CD4-positive, CD25-positive, alpha-beta regulatory T cell (primary cell): ENCODE measurements around the gene ANTXR2. TPM values are rescaled to one million over a fixed set of nuclear protein-coding genes. Genes with fewer than 3 reads are reported as not detected.

Experiments
- ATAC-seq, 2 donors: fragments of 150-1000 bp; cut with Tn5 transposase; one replicate each; pipeline ENCODE4 v1.10.0; 2021; ENCODE audit warnings: low read depth in 2 of 2, moderate number of reproducible peaks in 2 of 2, moderate library complexity in 1 of 2
- DNase-seq, 3 donors: peaks; one replicate each; pipeline versions ENCODE4 v3.0.0 to v3.0.0-alpha.2; 2012 to 2022; ENCODE audit warnings: mixed read lengths in 1 of 3
- H3K27ac ChIP-seq: one replicate; pipeline ENCODE4 v1.7.0; 2013; ENCODE audit warnings: mild to moderate bottlenecking, low read length; ENCODE audit not compliant: insufficient read depth, poor library complexity, severe bottlenecking
- H3K27me3 ChIP-seq: one replicate; pipeline ENCODE4 v1.7.0; 2013; ENCODE audit warnings: low read length; ENCODE audit not compliant: control insufficient read depth, insufficient read depth
- H3K36me3 ChIP-seq: one replicate; pipeline ENCODE4 v1.7.0; 2013; ENCODE audit warnings: mild to moderate bottlenecking, low read length, moderate library complexity; ENCODE audit not compliant: control insufficient read depth, insufficient read depth
- H3K4me1 ChIP-seq: 2 replicates; pipeline ENCODE4 v1.7.0; 2013; ENCODE audit warnings: mild to moderate bottlenecking, low read length; ENCODE audit not compliant: insufficient read depth, control insufficient read depth, poor library complexity, severe bottlenecking
- H3K4me3 ChIP-seq: one replicate; pipeline ENCODE4 v1.7.0; 2013; ENCODE audit warnings: low read depth, mild to moderate bottlenecking, low read length, moderate library complexity
- H3K9me3 ChIP-seq, 2 experiments: 1 replicate in 1 of 2; 2 replicates in 1 of 2; pipeline ENCODE4 v1.7.0; 2013; ENCODE audit warnings: low read length in 2 of 2, mild to moderate bottlenecking in 1 of 2, moderate library complexity in 1 of 2; ENCODE audit not compliant: control insufficient read depth in 2 of 2
- H3K27ac Mint-ChIP-seq, 3 donors: one replicate each; pipeline ENCODE4 v1.8.0; 2020 to 2022; ENCODE audit warnings: mild to moderate bottlenecking in 3 of 3, mixed read lengths in 3 of 3, moderate library complexity in 2 of 3
- H3K27me3 Mint-ChIP-seq: one replicate; pipeline ENCODE4 v1.8.0; 2022; ENCODE audit warnings: mild to moderate bottlenecking, mixed read lengths
- H3K36me3 Mint-ChIP-seq: one replicate; pipeline ENCODE4 v1.8.0; 2020; ENCODE audit warnings: mixed read lengths
- H3K4me1 Mint-ChIP-seq, 4 donors: one replicate each; pipeline ENCODE4 v1.8.0; 2020 to 2022; ENCODE audit warnings: mixed read lengths in 4 of 4, mild to moderate bottlenecking in 1 of 4
- H3K4me3 Mint-ChIP-seq, 4 donors: one replicate each; pipeline ENCODE4 v1.8.0; 2020 to 2022; ENCODE audit warnings: mild to moderate bottlenecking in 4 of 4, mixed read lengths in 4 of 4, moderate library complexity in 3 of 4
- H3K9me3 Mint-ChIP-seq, 7 donors: one replicate each; pipeline ENCODE4 v1.8.0; 2020 to 2022; ENCODE audit warnings: mixed read lengths in 7 of 7, mild to moderate bottlenecking in 3 of 7, moderate library complexity in 2 of 7
- polyA plus RNA-seq, 4 donors: library from polyadenylated mRNA; unstranded; fragments of 300-500 nt; fragmentation: Illumina TruSeq; gene quantifications; one replicate each; pipeline ENCODE4 v1.2.3, GENCODE V29; 2021
- total RNA-seq: library from RNA; stranded (reverse); gene quantifications from one replicate; pipeline ENCODE4 v1.2.3, GENCODE V29; 2022

Gene ANTXR2
- total and polyA plus RNA-seq, 5 donors from 2014 or later, result 66.4 to 117 (median 70.2) TPM

DNA sequence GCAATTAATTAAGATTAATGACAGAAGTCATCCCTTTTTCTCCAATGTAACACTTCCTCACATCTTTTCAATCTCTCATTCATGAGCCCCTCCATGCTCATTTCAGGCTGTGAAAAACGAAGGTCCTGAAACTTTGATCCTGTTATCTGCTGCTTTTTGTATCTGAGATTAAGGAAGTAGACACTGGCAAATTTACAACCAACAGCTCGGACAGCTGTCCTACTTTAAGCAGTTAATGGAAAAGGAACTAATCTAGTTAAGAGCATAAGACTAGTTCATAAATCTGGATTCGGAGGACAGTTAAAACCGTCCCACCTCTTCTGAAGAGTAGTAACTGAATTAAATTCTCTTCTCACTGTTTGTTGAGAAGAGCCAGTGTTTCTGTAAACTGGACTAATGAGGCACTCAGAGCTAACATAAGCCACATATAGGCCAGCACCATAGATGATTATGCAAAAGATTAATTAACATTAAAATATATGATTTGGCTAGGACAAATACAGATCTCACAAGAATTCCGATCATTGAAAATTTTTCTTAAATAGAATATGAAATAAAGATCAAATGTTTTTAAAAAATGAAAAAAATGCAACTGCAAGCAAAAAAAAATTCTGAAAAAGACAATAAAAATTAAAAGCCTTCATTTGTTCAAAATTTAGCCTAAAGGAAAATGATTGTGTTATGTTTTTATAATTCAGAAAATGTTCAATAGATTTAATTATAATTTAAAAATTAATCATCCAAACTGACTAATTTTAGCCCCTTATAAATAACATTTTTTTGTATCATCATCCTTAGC is 114.4 kb downstream of the ANTXR2 start:
- H3K4me3 ChIP-seq, result no peak overlapping the region
- H3K27ac ChIP-seq, result no peak overlapping the region
- H3K9me3 ChIP-seq, result no peaks in the 10 kb centered on the region
- no peak overlapping the region for H3K4me3 Mint-ChIP-seq
- no peak for ATAC-seq
- H3K4me1 ChIP-seq, result no peaks in the 10 kb centered on the region
- H3K4me1 Mint-ChIP-seq, result peaks cover 5 to 12% (median 9%) of the 10 kb centered on the region in 4 donors
- peaks cover 9% of the 10 kb centered on the region for H3K36me3 ChIP-seq
- DNase-seq, result no peak
- H3K9me3 Mint-ChIP-seq, result no peaks in the 10 kb centered on the region
- no peak overlapping the region for H3K27ac Mint-ChIP-seq
- peaks cover 7% of the 10 kb centered on the region for H3K36me3 Mint-ChIP-seq
- H3K27me3 ChIP-seq, result no peaks in the 10 kb centered on the region
- H3K27me3 Mint-ChIP-seq, result no peaks in the 10 kb centered on the region

DNA sequence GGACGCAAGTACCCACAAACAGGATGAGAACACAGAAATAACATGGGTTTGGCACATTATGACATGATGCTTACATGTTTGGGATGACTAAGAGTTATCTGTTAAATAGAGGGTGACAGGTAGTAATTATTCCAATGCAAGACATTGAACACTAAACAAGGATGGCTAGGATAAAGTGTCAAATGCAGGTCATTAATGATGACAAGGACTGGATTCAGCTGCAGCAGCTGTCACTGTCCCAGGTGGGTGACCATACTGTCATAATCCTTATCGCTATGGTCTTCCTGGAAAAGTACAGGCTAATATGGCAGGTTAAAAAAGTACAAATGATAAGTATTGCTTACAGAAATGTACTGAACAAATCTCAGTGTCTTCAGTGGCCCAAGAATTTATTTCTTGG is 123.9 kb downstream of the ANTXR2 start:
- Mint-ChIP-seq H3K27me3 (no peaks in the 10 kb centered on the region), H3K4me1 (peaks cover 16 to 42% (median 27%) of the 10 kb centered on the region in 4 donors), H3K27ac (no peak overlapping the region), H3K9me3 (peaks cover 0 to 1% (median 0%) of the 10 kb centered on the region in 7 donors), H3K36me3 (peaks cover 2% of the 10 kb centered on the region), H3K4me3 (no peak overlapping the region)
- DNase-seq (no peak), ATAC-seq (no peak)
- Histone ChIP-seq H3K27me3 (no peaks in the 10 kb centered on the region), H3K9me3 (no peaks in the 10 kb centered on the region), H3K36me3 (peaks cover 2% of the 10 kb centered on the region), H3K27ac (no peak overlapping the region), H3K4me3 (no peak overlapping the region), H3K4me1 (no peaks in the 10 kb centered on the region)

DNA sequence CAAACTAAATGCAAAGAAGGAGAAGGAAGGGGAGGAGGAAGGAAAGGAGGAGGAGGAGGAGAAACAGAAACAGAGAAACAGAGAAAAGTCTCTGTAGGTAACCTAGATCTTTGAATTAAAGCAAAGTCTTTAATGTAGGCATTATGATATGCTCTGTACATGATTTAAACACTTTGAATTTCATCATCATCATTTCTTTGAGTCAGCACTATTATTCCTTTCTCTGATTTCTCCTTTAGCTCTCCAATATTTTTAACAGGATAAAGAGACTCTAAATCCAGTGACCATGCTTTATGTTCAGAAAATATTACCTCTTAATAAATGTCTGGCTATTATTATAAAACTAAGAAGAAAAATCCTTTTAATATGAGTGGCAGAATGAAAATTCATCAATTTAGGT is 124.3 kb downstream of the ANTXR2 start:
- no peaks in the 10 kb centered on the region for H3K27me3 Mint-ChIP-seq
- H3K27ac Mint-ChIP-seq, result peak overlapping the region in 1 of 3 donors; percentile 81
- H3K4me3 ChIP-seq, result no peak overlapping the region
- DNase-seq, result no peak
- H3K4me3 Mint-ChIP-seq, result no peak overlapping the region
- H3K9me3 ChIP-seq, result no peaks in the 10 kb centered on the region
- peaks cover 0 to 1% (median 0%) of the 10 kb centered on the region in 7 donors for H3K9me3 Mint-ChIP-seq
- H3K4me1 ChIP-seq, result no peaks in the 10 kb centered on the region
- H3K27me3 ChIP-seq, result no peaks in the 10 kb centered on the region
- no peak for ATAC-seq
- H3K36me3 Mint-ChIP-seq, result peaks cover 2% of the 10 kb centered on the region
- peaks cover 2% of the 10 kb centered on the region for H3K36me3 ChIP-seq
- peaks cover 16 to 42% (median 27%) of the 10 kb centered on the region in 4 donors for H3K4me1 Mint-ChIP-seq
- no peak overlapping the region for H3K27ac ChIP-seq

DNA sequence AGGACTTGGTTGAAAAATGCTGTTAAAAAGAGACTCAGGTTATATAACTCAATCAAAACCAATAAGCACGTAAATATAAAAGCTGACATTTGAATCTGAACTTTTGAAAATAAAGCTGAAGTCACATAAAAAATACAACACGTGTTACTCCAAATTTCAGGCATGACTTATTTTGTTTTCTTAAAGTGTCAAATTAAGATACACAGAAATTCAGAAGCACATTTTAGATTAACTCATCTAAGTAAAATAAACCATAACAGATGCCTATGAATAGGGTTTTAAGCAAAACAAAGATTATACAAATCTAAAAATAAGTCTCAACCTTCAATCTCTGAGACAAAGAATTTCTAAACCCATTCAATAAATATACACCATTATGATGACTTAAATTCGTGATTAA is 124.8 kb downstream of the ANTXR2 start:
- ATAC-seq, result no peak
- H3K4me3 Mint-ChIP-seq, result no peak overlapping the region

DNA sequence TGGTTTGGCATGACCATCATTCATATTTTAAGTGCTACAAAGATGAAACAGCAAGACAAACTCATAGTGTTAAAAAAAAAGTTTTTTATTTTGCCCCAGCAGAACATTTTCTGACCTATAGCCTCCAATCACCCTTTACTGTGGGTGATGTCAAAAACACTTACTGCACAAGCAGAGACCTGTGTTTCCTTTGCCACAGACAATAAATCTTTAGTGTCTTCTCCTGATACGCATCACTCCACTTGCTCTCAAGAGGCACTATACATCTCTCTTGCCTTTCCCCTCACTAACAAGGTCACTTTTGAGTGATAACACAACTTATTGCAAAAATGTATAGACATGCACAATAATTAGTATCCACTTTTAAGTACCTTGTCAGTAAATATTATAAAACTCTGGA is 125.6 kb downstream of the ANTXR2 start:
- Mint-ChIP-seq H3K9me3 (peaks cover 0 to 1% (median 0%) of the 10 kb centered on the region in 7 donors), H3K4me3 (no peak overlapping the region), H3K27me3 (no peaks in the 10 kb centered on the region), H3K27ac (peak overlapping the region in 1 of 3 donors; percentile 61), H3K4me1 (peaks cover 16 to 42% (median 27%) of the 10 kb centered on the region in 4 donors), H3K36me3 (peaks cover 2% of the 10 kb centered on the region)
- ATAC-seq (no peak), DNase-seq (no peak)
- no peaks in the 10 kb centered on the region for H3K4me1 ChIP-seq
- no peak overlapping the region for H3K4me3 ChIP-seq
- H3K9me3 ChIP-seq, result no peaks in the 10 kb centered on the region
- no peak overlapping the region for H3K27ac ChIP-seq
- H3K27me3 ChIP-seq, result no peaks in the 10 kb centered on the region
- H3K36me3 ChIP-seq, result peaks cover 2% of the 10 kb centered on the region

More for the DNA sequence above, 124.8 kb downstream of the ANTXR2 start:
- Mint-ChIP-seq H3K27ac (peak overlapping the region in 1 of 3 donors; percentile 81), H3K4me1 (peaks cover 16 to 42% (median 27%) of the 10 kb centered on the region in 4 donors), H3K9me3 (peaks cover 0 to 1% (median 0%) of the 10 kb centered on the region in 7 donors), H3K36me3 (peaks cover 2% of the 10 kb centered on the region), H3K27me3 (no peaks in the 10 kb centered on the region)
- Histone ChIP-seq H3K9me3 (no peaks in the 10 kb centered on the region), H3K27me3 (no peaks in the 10 kb centered on the region), H3K4me1 (no peaks in the 10 kb centered on the region), H3K4me3 (no peak overlapping the region), H3K27ac (no peak overlapping the region), H3K36me3 (peaks cover 2% of the 10 kb centered on the region)
- no peak for DNase-seq

DNA sequence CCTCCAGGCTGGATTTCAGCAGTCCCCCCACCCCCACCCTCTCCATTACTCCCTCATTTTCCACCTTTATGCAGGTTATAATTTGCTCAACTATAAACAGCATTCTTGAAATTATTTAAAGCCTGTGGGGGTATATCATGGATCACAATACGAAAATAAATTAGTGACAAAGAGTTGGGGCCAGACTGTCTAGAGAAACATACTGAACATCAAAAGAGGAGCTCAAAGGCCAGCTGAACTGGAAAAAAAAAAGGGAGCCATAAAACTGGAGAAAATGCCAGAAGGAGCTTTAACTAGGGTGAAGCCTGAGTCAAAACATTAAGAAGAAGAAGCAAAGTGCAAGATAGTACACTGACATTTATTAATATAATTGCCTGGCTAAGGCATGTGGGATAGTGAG is 137.8 kb downstream of the ANTXR2 start:
- H3K4me3 Mint-ChIP-seq, result no peak overlapping the region
- ATAC-seq, result no peak
- H3K9me3 ChIP-seq, result no peaks in the 10 kb centered on the region
- no peaks in the 10 kb centered on the region for H3K9me3 Mint-ChIP-seq
- no peak overlapping the region for H3K27ac Mint-ChIP-seq
- no peaks in the 10 kb centered on the region for H3K27me3 ChIP-seq
- DNase-seq, result no peak
- no peak overlapping the region for H3K4me3 ChIP-seq
- H3K27me3 Mint-ChIP-seq, result no peaks in the 10 kb centered on the region
- H3K36me3 ChIP-seq, result peaks cover 4% of the 10 kb centered on the region
- no peaks in the 10 kb centered on the region for H3K36me3 Mint-ChIP-seq
- H3K4me1 Mint-ChIP-seq, result peaks cover 0 to 19% (median 6%) of the 10 kb centered on the region in 4 donors
- no peaks in the 10 kb centered on the region for H3K4me1 ChIP-seq
- no peak overlapping the region for H3K27ac ChIP-seq

DNA sequence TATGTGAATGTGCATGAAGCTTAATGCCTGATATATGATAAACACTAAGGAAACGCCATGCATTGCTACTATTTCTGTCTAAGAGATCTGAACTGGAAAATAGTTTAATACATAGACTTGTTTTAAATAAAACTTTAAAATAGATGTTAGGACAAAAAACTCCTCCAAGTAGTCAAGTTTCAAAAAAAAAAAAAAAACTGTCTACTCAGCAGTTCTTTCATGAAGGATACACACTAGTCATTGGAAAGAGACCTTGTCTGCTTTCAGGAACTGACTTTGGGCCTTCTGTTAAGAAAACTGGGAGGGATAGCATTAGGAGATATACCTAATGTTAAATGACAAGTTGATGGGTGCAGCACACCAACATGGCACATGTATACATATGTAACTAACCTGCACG is 138.4 kb downstream of the ANTXR2 start:
- Histone ChIP-seq H3K27me3 (no peaks in the 10 kb centered on the region), H3K4me1 (no peaks in the 10 kb centered on the region), H3K9me3 (no peaks in the 10 kb centered on the region), H3K4me3 (no peak overlapping the region), H3K27ac (no peak overlapping the region), H3K36me3 (peaks cover 4% of the 10 kb centered on the region)
- Mint-ChIP-seq H3K27me3 (no peaks in the 10 kb centered on the region), H3K27ac (no peak overlapping the region), H3K4me1 (peaks cover 0 to 19% (median 6%) of the 10 kb centered on the region in 4 donors), H3K36me3 (no peaks in the 10 kb centered on the region), H3K4me3 (no peak overlapping the region), H3K9me3 (no peaks in the 10 kb centered on the region)
- no peak for ATAC-seq
- no peak for DNase-seq

DNA sequence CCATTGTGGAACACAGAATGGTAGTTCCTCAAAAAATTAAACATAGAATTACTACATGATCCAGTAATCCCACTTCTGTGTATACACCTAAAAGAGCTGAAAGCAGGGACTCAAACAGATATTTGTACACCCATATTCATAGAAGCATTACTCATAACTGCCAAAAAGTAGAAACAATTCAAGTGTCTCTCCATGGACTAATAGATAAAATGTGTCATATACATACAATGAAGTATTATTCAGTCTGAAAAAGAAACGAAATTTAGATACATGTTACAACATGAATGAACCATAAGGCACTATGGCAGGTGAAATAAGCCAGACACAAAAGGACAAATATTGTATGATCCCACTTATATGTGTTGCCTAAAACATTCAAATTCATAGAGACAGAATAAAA is 145.1 kb downstream of the ANTXR2 start:
- Mint-ChIP-seq H3K4me3 (no peak overlapping the region), H3K9me3 (no peaks in the 10 kb centered on the region), H3K27me3 (no peaks in the 10 kb centered on the region), H3K36me3 (no peaks in the 10 kb centered on the region), H3K27ac (no peak overlapping the region), H3K4me1 (peaks cover 0 to 37% (median 16%) of the 10 kb centered on the region in 4 donors)
- Histone ChIP-seq H3K27me3 (no peaks in the 10 kb centered on the region), H3K9me3 (no peaks in the 10 kb centered on the region), H3K27ac (no peak overlapping the region), H3K4me3 (no peak overlapping the region), H3K4me1 (no peaks in the 10 kb centered on the region), H3K36me3 (peaks cover 6% of the 10 kb centered on the region)
- DNase-seq (no peak), ATAC-seq (no peak)
